ENCODE measurements around the gene PKN2.

DNA sequence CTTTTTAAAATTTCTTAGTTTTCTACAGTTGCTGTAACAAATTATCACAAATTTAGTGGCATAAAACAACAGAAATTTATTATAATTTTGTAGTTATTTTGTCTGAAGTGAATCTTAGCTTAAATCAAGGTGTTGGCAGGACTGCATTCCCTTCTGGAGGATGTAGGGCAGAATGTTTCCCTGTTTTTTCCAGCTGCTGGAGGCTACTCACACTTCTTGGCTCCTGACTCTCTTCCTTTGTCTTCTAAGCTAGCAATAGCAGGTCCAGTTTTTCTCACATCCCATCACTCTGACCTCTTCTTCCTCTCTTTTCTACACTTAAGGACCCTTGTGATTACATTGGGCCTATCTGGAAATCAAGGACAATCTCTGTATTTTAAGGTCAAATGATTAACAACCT, 84.1 kb downstream of the PKN2 start:
- no peak for TF ChIP-seq ZBTB48 (tag by site-specific recombination; IDR thresholded peaks at IDR 0.05)
- no peak for TF ChIP-seq SCRT2 (tag by site-specific recombination; IDR thresholded peaks at IDR 0.05)
- TF ChIP-seq, protein P1, sequence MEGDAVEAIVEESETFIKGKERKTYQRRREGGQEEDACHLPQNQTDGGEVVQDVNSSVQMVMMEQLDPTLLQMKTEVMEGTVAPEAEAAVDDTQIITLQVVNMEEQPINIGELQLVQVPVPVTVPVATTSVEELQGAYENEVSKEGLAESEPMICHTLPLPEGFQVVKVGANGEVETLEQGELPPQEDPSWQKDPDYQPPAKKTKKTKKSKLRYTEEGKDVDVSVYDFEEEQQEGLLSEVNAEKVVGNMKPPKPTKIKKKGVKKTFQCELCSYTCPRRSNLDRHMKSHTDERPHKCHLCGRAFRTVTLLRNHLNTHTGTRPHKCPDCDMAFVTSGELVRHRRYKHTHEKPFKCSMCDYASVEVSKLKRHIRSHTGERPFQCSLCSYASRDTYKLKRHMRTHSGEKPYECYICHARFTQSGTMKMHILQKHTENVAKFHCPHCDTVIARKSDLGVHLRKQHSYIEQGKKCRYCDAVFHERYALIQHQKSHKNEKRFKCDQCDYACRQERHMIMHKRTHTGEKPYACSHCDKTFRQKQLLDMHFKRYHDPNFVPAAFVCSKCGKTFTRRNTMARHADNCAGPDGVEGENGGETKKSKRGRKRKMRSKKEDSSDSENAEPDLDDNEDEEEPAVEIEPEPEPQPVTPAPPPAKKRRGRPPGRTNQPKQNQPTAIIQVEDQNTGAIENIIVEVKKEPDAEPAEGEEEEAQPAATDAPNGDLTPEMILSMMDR (tag by site-specific recombination; IDR thresholded peaks at IDR 0.05), result no peak
- TF ChIP-seq, protein P2, sequence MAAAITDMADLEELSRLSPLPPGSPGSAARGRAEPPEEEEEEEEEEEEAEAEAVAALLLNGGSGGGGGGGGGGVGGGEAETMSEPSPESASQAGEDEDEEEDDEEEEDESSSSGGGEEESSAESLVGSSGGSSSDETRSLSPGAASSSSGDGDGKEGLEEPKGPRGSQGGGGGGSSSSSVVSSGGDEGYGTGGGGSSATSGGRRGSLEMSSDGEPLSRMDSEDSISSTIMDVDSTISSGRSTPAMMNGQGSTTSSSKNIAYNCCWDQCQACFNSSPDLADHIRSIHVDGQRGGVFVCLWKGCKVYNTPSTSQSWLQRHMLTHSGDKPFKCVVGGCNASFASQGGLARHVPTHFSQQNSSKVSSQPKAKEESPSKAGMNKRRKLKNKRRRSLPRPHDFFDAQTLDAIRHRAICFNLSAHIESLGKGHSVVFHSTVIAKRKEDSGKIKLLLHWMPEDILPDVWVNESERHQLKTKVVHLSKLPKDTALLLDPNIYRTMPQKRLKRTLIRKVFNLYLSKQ (tag by site-specific recombination; IDR thresholded peaks at IDR 0.05; ENCODE audit: borderline replicate concordance), result no peak
- TF ChIP-seq, protein P3, sequence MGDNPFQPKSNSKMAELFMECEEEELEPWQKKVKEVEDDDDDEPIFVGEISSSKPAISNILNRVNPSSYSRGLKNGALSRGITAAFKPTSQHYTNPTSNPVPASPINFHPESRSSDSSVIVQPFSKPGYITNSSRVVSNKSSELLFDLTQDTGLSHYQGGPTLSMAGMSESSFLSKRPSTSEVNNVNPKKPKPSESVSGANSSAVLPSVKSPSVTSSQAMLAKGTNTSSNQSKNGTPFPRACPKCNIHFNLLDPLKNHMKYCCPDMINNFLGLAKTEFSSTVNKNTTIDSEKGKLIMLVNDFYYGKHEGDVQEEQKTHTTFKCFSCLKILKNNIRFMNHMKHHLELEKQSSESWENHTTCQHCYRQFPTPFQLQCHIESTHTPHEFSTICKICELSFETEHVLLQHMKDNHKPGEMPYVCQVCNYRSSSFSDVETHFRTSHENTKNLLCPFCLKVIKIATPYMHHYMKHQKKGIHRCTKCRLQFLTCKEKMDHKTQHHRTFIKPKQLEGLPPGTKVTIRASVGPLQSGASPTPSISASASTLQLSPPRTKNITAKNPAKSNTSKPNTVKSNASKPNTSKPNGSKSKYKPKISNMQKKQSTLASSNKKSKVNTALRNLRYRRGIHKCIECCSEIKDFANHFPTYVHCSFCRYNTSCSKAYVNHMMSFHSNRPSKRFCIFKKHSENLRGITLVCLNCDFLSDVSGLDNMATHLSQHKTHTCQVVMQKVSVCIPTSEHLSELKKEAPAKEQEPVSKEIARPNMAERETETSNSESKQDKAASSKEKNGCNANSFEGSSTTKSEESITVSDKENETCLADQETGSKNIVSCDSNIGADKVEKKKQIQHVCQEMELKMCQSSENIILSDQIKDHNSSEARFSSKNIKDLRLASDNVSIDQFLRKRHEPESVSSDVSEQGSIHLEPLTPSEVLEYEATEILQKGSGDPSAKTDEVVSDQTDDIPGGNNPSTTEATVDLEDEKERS (tag by site-specific recombination; IDR thresholded peaks at IDR 0.05), result no peak
- TF ChIP-seq, protein P4, sequence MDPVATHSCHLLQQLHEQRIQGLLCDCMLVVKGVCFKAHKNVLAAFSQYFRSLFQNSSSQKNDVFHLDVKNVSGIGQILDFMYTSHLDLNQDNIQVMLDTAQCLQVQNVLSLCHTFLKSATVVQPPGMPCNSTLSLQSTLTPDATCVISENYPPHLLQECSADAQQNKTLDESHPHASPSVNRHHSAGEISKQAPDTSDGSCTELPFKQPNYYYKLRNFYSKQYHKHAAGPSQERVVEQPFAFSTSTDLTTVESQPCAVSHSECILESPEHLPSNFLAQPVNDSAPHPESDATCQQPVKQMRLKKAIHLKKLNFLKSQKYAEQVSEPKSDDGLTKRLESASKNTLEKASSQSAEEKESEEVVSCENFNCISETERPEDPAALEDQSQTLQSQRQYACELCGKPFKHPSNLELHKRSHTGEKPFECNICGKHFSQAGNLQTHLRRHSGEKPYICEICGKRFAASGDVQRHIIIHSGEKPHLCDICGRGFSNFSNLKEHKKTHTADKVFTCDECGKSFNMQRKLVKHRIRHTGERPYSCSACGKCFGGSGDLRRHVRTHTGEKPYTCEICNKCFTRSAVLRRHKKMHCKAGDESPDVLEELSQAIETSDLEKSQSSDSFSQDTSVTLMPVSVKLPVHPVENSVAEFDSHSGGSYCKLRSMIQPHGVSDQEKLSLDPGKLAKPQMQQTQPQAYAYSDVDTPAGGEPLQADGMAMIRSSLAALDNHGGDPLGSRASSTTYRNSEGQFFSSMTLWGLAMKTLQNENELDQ (tag by site-specific recombination; IDR thresholded peaks at IDR 0.05; ENCODE audit: low read depth), result no peak
- TF ChIP-seq, protein P5, sequence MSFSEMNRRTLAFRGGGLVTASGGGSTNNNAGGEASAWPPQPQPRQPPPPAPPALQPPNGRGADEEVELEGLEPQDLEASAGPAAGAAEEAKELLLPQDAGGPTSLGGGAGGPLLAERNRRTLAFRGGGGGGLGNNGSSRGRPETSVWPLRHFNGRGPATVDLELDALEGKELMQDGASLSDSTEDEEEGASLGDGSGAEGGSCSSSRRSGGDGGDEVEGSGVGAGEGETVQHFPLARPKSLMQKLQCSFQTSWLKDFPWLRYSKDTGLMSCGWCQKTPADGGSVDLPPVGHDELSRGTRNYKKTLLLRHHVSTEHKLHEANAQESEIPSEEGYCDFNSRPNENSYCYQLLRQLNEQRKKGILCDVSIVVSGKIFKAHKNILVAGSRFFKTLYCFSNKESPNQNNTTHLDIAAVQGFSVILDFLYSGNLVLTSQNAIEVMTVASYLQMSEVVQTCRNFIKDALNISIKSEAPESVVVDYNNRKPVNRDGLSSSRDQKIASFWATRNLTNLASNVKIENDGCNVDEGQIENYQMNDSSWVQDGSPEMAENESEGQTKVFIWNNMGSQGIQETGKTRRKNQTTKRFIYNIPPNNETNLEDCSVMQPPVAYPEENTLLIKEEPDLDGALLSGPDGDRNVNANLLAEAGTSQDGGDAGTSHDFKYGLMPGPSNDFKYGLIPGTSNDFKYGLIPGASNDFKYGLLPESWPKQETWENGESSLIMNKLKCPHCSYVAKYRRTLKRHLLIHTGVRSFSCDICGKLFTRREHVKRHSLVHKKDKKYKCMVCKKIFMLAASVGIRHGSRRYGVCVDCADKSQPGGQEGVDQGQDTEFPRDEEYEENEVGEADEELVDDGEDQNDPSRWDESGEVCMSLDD (tag by site-specific recombination; IDR thresholded peaks at IDR 0.05), result no peak

All from HEK293 (cell line).